Stimulated activated CD4-positive, alpha-beta T cell treated with anti-CD3 and anti-CD28 coated beads, TNF-alpha, amount 100 ng/mL, for 48 hours (primary cell): Measurements from ENCODE around the gene DMAC2.
"Not testable (repeated sequence)": the region's sequence is repeated elsewhere in the genome, so short reads cannot be mapped to it uniquely, and the experiment has no call there.

Source experiments
- DNase-seq, 3 donors: peaks; one replicate each; pipeline ENCODE4 v3.0.0-alpha.2; 2020; ENCODE audit warnings: low read depth in 3 of 3

The DMAC2 gene

GRCh38 chr19:41422456-41422855 is 17.3 kb downstream of the DMAC2 start:
- no peak for DNase-seq

GRCh38 chr19:41421973-41422372 is 17.7 kb downstream of the DMAC2 start:
- DNase-seq = no peak

- no peak for DNase-seq
These were observed 18.4 kb downstream of the DMAC2 start for GRCh38 chr19:41421314-41421713.

GRCh38 chr19:41420101-41420880 is 19.4 kb downstream of the DMAC2 start:
- no peak for DNase-seq

- no peak for DNase-seq
These were observed 23.5 kb downstream of the DMAC2 start for GRCh38 chr19:41416194-41416674.

- no peak for DNase-seq
These were observed 24.5 kb downstream of the DMAC2 start for GRCh38 chr19:41415154-41415571.

- no peak for DNase-seq
These were observed 25.3 kb downstream of the DMAC2 start for GRCh38 chr19:41414461-41414860.

GRCh38 chr19:41413947-41414346 is 25.8 kb downstream of the DMAC2 start:
- no peak for DNase-seq

GRCh38 chr19:41412953-41413352 is 26.8 kb downstream of the DMAC2 start:
- DNase-seq = no peak

- no peak for DNase-seq
These were observed 27.8 kb downstream of the DMAC2 start for GRCh38 chr19:41411968-41412265.

- no peak for DNase-seq
These were observed 28.4 kb downstream of the DMAC2 start for GRCh38 chr19:41411100-41411967.

- no peak for DNase-seq
These were observed 29.2 kb downstream of the DMAC2 start for GRCh38 chr19:41410336-41411054.

GRCh38 chr19:41409288-41409687 is 30.4 kb downstream of the DMAC2 start:
- DNase-seq = no peak

GRCh38 chr19:41408846-41409245 is 30.9 kb downstream of the DMAC2 start:
- not testable (repeated sequence) for DNase-seq

GRCh38 chr19:41408256-41408655 is 31.5 kb downstream of the DMAC2 start:
- DNase-seq = no peak

GRCh38 chr19:41407271-41407670 is 32.4 kb downstream of the DMAC2 start:
- DNase-seq = no peak

- DNase-seq = no peak
These were observed 33.9 kb downstream of the DMAC2 start for GRCh38 chr19:41405776-41406175.

- DNase-seq = no peak
These were observed 36.3 kb downstream of the DMAC2 start for GRCh38 chr19:41403181-41403970.

GRCh38 chr19:41402010-41402409 is 37.7 kb downstream of the DMAC2 start:
- no peak for DNase-seq

GRCh38 chr19:41401483-41401882 is 38.2 kb downstream of the DMAC2 start:
- no peak for DNase-seq

GRCh38 chr19:41399525-41399924 is 40.2 kb downstream of the DMAC2 start:
- DNase-seq = no peak
